Endothelial cell of hepatic sinusoid (primary cell): ENCODE data around the gene TSPAN11.

Experiments used
- in situ Hi-C: cut with HindIII; loops from 2 replicates; pipeline ENCODE4 v1.10.0; 2017; ENCODE audit warnings: low sequenced_read_pairs

TSPAN11 gene

GRCh38 chr12:31037028-31037427 lies 110.5 kb downstream of the TSPAN11 start:
- in situ Hi-C loops, result no loop called here

DNA sequence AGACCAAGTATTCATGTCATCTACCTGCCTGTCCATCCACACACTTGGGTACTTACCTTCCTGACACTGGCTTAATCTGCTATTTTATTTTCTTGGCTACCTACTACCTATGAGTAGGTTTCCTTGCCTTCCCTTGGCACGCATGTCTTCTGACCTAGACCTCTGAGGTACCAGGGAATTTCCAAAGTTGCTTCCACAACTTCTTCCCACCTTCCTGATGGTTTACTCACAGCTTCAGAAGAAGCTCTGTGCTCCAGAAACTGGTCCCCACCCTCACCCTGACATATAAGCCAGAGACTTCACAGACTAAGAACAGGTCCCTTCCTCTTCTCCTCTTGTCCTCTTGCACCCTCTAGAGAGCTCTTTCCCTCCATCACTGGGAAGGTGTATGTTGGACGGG lies 111.4 kb downstream of the TSPAN11 start:
- in situ Hi-C loops, result no loop called here

DNA sequence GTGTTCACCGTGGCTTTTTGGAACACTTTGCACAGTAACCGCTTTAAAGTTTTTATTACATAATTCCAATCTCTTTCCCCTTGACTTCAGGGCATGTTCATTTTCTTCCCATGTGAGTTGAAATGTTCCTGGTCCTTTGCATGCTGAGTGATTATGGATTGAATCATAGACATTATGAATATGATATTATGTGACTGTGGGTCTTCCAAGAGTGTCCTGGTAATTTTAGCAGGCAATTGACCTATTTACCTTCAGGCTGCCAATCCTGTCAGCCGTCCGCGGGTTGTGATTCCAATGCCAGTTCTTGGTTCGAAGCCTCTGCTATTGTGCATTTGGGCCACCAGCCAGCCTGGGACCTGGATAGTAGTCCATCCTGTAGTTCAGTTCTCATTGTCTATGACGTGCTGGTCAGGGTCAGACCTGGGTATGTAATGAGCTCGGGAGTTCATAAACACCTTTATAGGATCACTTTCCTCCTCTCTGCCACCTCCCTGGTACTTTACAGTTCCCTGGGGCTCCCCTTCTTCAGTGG lies 114.6 kb downstream of the TSPAN11 start:
- in situ Hi-C loops, result no loop called here
